Nephron progenitor cell (in vitro differentiated cells): ENCODE results near the gene CLIC2.

ENCODE experiments used
- DNase-seq: peaks from one replicate; pipeline ENCODE4 v3.0.0; 2021
- H3K27ac Mint-ChIP-seq: 2 replicates; pipeline ENCODE4 v1.8.0; 2021; ENCODE audit warnings: mild to moderate bottlenecking, moderate library complexity, mixed read lengths
- H3K27me3 Mint-ChIP-seq: 2 replicates; pipeline ENCODE4 v1.8.0; 2021; ENCODE audit warnings: mild to moderate bottlenecking, low read depth, mixed read lengths; ENCODE audit not compliant: poor library complexity
- H3K36me3 Mint-ChIP-seq: 2 replicates; pipeline ENCODE4 v1.8.0; 2021; ENCODE audit warnings: low read depth, mixed read lengths
- H3K4me1 Mint-ChIP-seq: 2 replicates; pipeline ENCODE4 v1.8.0; 2021; ENCODE audit warnings: mixed read lengths
- H3K4me3 Mint-ChIP-seq: 2 replicates; pipeline ENCODE4 v1.8.0; 2021; ENCODE audit warnings: mild to moderate bottlenecking, moderate library complexity, mixed read lengths
- H3K9me3 Mint-ChIP-seq: 2 replicates; pipeline ENCODE4 v1.8.0; 2021; ENCODE audit warnings: mild to moderate bottlenecking, moderate library complexity, mixed read lengths
- TF ChIP-seq, protein P1 (sequence below): fragments of 200-600 bp; sonication (generic); IDR thresholded peaks from 2 replicates; pipeline ENCODE4 v1.5.0; 2021; ENCODE audit warnings: antibody characterized with exemption

The CLIC2 gene

DNA sequence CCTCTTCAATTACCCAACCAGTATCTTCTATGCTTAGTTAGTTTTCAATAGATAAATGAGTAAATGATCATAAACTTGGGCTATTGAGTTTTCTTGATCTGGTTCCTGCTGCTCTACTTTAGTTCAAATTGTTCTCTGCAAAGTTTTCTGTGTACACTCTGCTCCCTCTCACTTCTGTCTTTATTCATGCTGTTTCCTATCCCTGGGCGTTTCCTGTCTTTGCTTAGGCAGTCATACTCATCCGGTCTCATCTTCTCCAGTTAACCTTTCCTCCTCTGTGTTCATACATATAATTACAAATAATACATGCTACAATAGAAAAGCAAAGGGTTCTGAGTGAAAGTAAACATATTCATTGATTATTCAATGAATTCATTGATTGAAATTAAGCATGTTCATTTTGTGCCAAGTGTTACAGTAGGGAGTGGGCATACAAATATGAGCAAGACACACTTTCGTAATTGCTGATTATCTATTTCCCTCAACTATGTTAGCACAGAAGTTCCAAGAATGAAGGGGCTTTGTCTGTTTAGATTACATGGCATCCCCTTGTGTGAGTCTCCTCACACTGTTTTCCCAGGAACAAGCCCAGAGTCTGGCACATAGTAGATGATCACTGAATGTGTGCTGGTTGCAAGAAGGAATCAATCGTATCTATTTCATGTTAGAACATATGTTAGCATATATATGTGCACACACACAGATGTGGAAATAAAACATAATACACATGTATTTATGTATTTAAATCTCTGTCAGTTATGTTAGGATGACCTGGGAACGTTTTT, 71.3 kb downstream of the CLIC2 start:
- H3K27me3 Mint-ChIP-seq = peaks cover 4% of the 10 kb centered on the region
- TF ChIP-seq, protein P1, sequence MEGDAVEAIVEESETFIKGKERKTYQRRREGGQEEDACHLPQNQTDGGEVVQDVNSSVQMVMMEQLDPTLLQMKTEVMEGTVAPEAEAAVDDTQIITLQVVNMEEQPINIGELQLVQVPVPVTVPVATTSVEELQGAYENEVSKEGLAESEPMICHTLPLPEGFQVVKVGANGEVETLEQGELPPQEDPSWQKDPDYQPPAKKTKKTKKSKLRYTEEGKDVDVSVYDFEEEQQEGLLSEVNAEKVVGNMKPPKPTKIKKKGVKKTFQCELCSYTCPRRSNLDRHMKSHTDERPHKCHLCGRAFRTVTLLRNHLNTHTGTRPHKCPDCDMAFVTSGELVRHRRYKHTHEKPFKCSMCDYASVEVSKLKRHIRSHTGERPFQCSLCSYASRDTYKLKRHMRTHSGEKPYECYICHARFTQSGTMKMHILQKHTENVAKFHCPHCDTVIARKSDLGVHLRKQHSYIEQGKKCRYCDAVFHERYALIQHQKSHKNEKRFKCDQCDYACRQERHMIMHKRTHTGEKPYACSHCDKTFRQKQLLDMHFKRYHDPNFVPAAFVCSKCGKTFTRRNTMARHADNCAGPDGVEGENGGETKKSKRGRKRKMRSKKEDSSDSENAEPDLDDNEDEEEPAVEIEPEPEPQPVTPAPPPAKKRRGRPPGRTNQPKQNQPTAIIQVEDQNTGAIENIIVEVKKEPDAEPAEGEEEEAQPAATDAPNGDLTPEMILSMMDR = no peak
- no peak for DNase-seq
- H3K27ac Mint-ChIP-seq = no peak overlapping the region
- H3K4me1 Mint-ChIP-seq = peaks cover 4% of the 10 kb centered on the region
- H3K36me3 Mint-ChIP-seq = peaks cover 3% of the 10 kb centered on the region
- peaks cover 32% of the 10 kb centered on the region for H3K9me3 Mint-ChIP-seq
- H3K4me3 Mint-ChIP-seq = peak overlapping the region; percentile 88

DNA sequence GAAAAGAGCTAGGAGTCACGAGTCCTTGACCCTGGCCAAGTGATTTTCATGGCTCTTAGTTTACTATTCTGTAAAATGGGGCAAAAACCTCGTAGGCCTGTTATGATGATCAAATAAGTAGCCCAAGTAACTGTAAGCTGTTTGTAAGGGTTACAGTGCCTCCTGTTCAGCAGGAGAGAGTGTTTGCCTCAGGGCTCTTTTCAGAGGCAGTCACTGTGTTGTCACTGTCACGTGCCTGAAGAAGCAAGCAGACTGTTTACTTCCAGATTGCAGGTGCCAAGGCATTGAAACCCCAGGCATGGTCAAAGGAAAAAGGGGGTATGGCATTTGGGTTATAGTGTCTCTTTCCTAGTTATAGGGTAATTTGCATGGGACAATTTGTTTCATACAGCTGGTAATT, 74.7 kb downstream of the CLIC2 start:
- TF ChIP-seq, protein P1 = no peak
- Mint-ChIP-seq H3K27ac (no peak overlapping the region), H3K4me3 (no peak overlapping the region), H3K27me3 (peaks cover 4% of the 10 kb centered on the region), H3K4me1 (peaks cover 3% of the 10 kb centered on the region), H3K9me3 (peaks cover 23% of the 10 kb centered on the region), H3K36me3 (peaks cover 3% of the 10 kb centered on the region)
- no peak for DNase-seq

DNA sequence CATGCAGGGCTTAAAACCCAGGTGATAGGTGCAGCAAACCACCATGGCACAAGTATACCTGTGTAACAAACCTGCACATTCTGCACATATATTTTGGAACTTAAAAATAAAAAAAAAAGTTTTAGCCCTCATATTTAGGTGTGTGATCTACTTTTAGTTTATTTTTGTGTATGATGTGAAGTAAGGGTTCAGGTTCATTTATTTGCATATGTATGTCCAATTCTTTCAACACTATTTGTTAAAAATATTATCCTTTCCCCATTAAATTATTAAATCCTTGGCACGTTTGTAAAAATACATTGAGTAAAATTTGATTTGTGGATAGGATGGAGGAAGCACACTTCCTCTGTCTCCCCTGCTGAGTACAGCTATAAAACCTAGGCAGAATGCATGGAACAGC, 83.0 kb downstream of the CLIC2 start:
- H3K27me3 Mint-ChIP-seq = no peaks in the 10 kb centered on the region
- H3K27ac Mint-ChIP-seq = no peak overlapping the region
- H3K36me3 Mint-ChIP-seq = no peaks in the 10 kb centered on the region
- TF ChIP-seq, protein P1 = no peak
- DNase-seq = no peak
- peaks cover 19% of the 10 kb centered on the region for H3K4me1 Mint-ChIP-seq
- H3K9me3 Mint-ChIP-seq = peaks cover 21% of the 10 kb centered on the region
- H3K4me3 Mint-ChIP-seq = no peak overlapping the region

DNA sequence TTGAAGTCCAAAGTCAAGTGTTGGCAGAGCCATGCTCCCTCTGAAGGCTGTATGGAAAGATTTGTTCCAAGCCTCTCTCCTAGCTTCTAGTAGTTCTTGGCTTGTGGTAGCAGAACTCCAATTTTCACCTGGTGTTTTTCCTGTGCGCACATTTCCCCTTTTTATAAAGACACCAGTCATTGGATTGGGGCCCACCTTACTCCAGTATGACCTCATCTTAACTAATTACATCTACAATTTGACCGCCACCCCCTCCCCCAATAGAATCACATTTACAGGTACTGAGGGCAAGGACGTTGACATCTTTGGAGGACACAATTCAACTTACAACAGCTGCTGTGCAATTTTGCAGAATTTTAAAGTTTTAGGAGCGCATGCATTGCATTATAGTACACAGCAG, 86.9 kb downstream of the CLIC2 start:
- TF ChIP-seq, protein P1 = no peak
- H3K4me3 Mint-ChIP-seq = no peak overlapping the region
- H3K27me3 Mint-ChIP-seq = no peaks in the 10 kb centered on the region
- peaks cover 19% of the 10 kb centered on the region for H3K4me1 Mint-ChIP-seq
- no peak overlapping the region for H3K27ac Mint-ChIP-seq
- no peak for DNase-seq
- peaks cover 29% of the 10 kb centered on the region for H3K9me3 Mint-ChIP-seq
- H3K36me3 Mint-ChIP-seq = peaks cover 6% of the 10 kb centered on the region

DNA sequence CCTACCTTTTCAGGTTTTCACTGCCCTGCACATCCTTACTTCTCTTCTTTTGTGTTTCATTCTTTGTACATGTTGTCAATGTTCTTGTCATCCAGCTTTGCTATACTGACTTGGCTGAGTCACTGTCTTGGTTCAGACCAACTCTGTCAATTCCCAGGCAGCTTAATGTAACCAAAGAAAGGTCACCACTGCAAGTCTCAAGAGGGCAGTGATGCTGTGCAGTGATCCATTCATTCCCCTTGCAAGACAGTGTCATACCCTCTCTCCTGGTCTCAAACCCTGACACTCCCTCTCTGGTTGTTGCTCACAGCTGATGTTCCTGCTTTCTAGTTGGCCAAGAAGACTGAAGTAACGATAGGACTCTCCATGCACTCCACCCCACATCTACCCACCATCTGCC, 87.7 kb downstream of the CLIC2 start:
- Mint-ChIP-seq H3K9me3 (peaks cover 28% of the 10 kb centered on the region), H3K4me3 (no peak overlapping the region), H3K4me1 (peaks cover 19% of the 10 kb centered on the region), H3K36me3 (peaks cover 6% of the 10 kb centered on the region), H3K27ac (peak overlapping the region; percentile 2), H3K27me3 (no peaks in the 10 kb centered on the region)
- no peak for DNase-seq
- TF ChIP-seq, protein P1 = no peak

DNA sequence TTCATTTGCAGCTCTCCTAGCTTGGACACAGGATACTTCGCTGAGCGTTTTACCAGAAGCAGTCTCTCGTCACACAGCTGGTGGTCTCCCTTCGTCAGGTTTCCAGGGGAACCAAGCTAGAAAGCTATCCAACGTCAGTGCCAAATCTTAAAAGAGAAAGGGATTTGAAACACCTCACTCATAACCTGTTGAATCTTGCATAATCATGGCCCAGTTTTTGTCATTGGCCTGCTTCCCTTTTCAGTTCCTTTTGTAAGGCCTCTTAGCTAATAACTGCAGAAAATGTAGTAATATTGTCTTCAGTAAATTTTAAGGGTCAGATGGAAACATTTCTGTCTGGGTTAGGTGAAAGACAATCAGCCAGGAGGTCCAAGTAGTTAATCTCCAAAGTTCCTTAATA, 92.1 kb downstream of the CLIC2 start:
- H3K4me1 Mint-ChIP-seq = peaks cover 8% of the 10 kb centered on the region
- DNase-seq = no peak
- H3K4me3 Mint-ChIP-seq = no peak overlapping the region
- no peaks in the 10 kb centered on the region for H3K27me3 Mint-ChIP-seq
- no peak overlapping the region for H3K27ac Mint-ChIP-seq
- peaks cover 20% of the 10 kb centered on the region for H3K9me3 Mint-ChIP-seq
- H3K36me3 Mint-ChIP-seq = peaks cover 19% of the 10 kb centered on the region
- TF ChIP-seq, protein P1 = no peak
